Nephron (organoid): Measurements from ENCODE around the gene BHLHA9.
"Not testable (repeated sequence)": the region's sequence is repeated elsewhere in the genome, so short reads cannot be mapped to it uniquely, and the experiment has no call there.

ENCODE experiments used
- H3K27ac Mint-ChIP-seq, 3 experiments: 2 replicates each; pipeline ENCODE4 v1.8.0; 2020; ENCODE audit warnings: mixed read lengths in 3 of 3, mild to moderate bottlenecking in 2 of 3, moderate library complexity in 1 of 3
- H3K27me3 Mint-ChIP-seq: 2 replicates; pipeline ENCODE4 v1.8.0; 2021; ENCODE audit warnings: low read depth, mild to moderate bottlenecking, moderate library complexity, mixed read lengths
- H3K36me3 Mint-ChIP-seq: 2 replicates; pipeline ENCODE4 v1.8.0; 2020; ENCODE audit warnings: low read depth, mixed read lengths
- H3K4me1 Mint-ChIP-seq: 2 replicates; pipeline ENCODE4 v1.8.0; 2020; ENCODE audit warnings: mixed read lengths
- H3K4me3 Mint-ChIP-seq, 3 experiments: 2 replicates each; pipeline ENCODE4 v1.8.0; 2020; ENCODE audit warnings: mild to moderate bottlenecking in 3 of 3, mixed read lengths in 3 of 3, moderate library complexity in 2 of 3
- H3K9me3 Mint-ChIP-seq: 2 replicates; pipeline ENCODE4 v1.8.0; 2020; ENCODE audit warnings: mixed read lengths
- TF ChIP-seq, protein P1 (sequence below), 3 experiments: fragments of 200-600 bp; sonication (generic); IDR thresholded peaks; one replicate each; pipeline ENCODE4 v1.5.0; 2021; ENCODE audit warnings: antibody characterized with exemption in 3 of 3; ENCODE audit not compliant: unreplicated experiment in 3 of 3

BHLHA9 gene

GRCh38 chr17:1304962-1305563, 34.8 kb downstream of the BHLHA9 start:
- no peaks in the 10 kb centered on the region for H3K36me3 Mint-ChIP-seq
- H3K4me1 Mint-ChIP-seq, result peaks cover 3% of the 10 kb centered on the region
- TF ChIP-seq, protein P1, sequence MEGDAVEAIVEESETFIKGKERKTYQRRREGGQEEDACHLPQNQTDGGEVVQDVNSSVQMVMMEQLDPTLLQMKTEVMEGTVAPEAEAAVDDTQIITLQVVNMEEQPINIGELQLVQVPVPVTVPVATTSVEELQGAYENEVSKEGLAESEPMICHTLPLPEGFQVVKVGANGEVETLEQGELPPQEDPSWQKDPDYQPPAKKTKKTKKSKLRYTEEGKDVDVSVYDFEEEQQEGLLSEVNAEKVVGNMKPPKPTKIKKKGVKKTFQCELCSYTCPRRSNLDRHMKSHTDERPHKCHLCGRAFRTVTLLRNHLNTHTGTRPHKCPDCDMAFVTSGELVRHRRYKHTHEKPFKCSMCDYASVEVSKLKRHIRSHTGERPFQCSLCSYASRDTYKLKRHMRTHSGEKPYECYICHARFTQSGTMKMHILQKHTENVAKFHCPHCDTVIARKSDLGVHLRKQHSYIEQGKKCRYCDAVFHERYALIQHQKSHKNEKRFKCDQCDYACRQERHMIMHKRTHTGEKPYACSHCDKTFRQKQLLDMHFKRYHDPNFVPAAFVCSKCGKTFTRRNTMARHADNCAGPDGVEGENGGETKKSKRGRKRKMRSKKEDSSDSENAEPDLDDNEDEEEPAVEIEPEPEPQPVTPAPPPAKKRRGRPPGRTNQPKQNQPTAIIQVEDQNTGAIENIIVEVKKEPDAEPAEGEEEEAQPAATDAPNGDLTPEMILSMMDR (IDR thresholded peaks at IDR 0.05; ENCODE audit: unreplicated experiment in 3 of 3), result no peak
- no peak overlapping the region for H3K4me3 Mint-ChIP-seq
- peaks cover 39% of the 10 kb centered on the region for H3K27me3 Mint-ChIP-seq
- no peak overlapping the region for H3K27ac Mint-ChIP-seq
- H3K9me3 Mint-ChIP-seq, result peaks cover 3% of the 10 kb centered on the region

GRCh38 chr17:1307829-1308228, 37.6 kb downstream of the BHLHA9 start:
- not testable (repeated sequence) for H3K9me3 Mint-ChIP-seq, H3K4me1 Mint-ChIP-seq, H3K36me3 Mint-ChIP-seq, H3K4me3 Mint-ChIP-seq, H3K27ac Mint-ChIP-seq
- peaks cover 39% of the 10 kb centered on the region for H3K27me3 Mint-ChIP-seq

DNA sequence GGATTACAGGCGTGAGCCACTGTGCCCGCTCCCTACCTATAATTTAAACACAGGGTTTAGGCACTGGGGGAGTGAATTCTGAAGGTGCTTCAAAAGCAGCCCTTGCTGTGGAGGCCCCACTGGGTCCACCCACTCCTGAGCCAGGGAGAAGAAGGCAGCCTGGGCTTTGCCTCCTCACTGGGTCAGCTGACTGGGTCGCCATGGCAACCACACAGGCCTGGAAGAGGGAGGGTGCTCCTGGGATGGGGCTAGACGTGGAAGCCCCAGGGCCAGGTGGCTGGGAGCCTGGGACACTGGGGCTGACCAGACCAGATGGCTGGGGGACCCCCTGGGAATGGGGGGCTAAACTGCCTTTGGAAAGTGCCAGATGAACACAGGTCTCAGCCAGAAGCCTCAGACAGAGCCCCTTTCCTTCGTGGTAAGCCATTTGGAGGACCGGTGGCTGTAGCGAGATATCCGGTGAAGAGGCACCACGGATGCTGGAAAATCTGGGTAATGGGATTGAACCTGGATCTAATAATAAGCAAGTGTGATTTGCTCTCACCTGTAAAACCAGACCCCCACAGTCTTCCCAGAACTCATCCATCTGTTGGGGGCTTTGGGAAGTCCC, 42.1 kb downstream of the BHLHA9 start:
- no peak overlapping the region for H3K27ac Mint-ChIP-seq
- H3K27me3 Mint-ChIP-seq, result peaks cover 32% of the 10 kb centered on the region
- no peaks in the 10 kb centered on the region for H3K36me3 Mint-ChIP-seq
- H3K4me3 Mint-ChIP-seq, result no peak overlapping the region
- H3K9me3 Mint-ChIP-seq, result no peaks in the 10 kb centered on the region
- TF ChIP-seq, protein P1 (IDR thresholded peaks at IDR 0.05; ENCODE audit: unreplicated experiment in 3 of 3), result no peak
- no peaks in the 10 kb centered on the region for H3K4me1 Mint-ChIP-seq

- Mint-ChIP-seq H3K9me3 (no peaks in the 10 kb centered on the region), H3K4me3 (no peak overlapping the region), H3K27ac (no peak overlapping the region), H3K36me3 (no peaks in the 10 kb centered on the region), H3K4me1 (no peaks in the 10 kb centered on the region), H3K27me3 (peaks cover 26% of the 10 kb centered on the region)
- TF ChIP-seq, protein P1 (IDR thresholded peaks at IDR 0.05; ENCODE audit: unreplicated experiment in 3 of 3), result no peak
Observed at GRCh38 chr17:1313270-1314005, 43.2 kb downstream of the BHLHA9 start.

DNA sequence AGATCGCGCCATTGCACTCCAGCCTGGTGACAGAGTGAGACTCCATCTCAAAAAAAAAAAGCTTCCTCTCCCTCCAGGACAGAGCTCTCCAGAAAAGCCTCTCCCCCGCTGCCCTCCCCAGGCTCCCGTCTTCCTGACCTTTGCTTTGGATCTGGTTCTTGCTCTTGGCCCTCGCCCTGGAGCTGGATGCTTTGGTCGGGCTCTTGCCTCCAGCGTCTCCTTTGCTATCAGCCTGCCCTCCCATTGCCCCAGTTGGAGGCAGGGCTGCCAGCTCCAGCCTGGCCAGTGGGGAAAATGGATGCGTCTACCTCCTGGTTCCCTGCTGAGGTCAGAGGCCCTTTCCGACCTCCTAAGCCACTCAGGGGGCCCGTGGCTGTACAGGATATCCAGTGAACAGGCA, 45.2 kb downstream of the BHLHA9 start:
- no peaks in the 10 kb centered on the region for H3K4me1 Mint-ChIP-seq
- no peak overlapping the region for H3K4me3 Mint-ChIP-seq
- TF ChIP-seq, protein P1 (IDR thresholded peaks at IDR 0.05; ENCODE audit: unreplicated experiment in 3 of 3), result no peak
- no peaks in the 10 kb centered on the region for H3K36me3 Mint-ChIP-seq
- no peak overlapping the region for H3K27ac Mint-ChIP-seq
- peaks cover 33% of the 10 kb centered on the region for H3K27me3 Mint-ChIP-seq
- H3K9me3 Mint-ChIP-seq, result no peaks in the 10 kb centered on the region

GRCh38 chr17:1315891-1316403, 45.7 kb downstream of the BHLHA9 start:
- no peaks in the 10 kb centered on the region for H3K4me1 Mint-ChIP-seq
- peaks cover 33% of the 10 kb centered on the region for H3K27me3 Mint-ChIP-seq
- H3K4me3 Mint-ChIP-seq, result no peak overlapping the region
- H3K36me3 Mint-ChIP-seq, result no peaks in the 10 kb centered on the region
- no peaks in the 10 kb centered on the region for H3K9me3 Mint-ChIP-seq
- H3K27ac Mint-ChIP-seq, result no peak overlapping the region
- TF ChIP-seq, protein P1 (IDR thresholded peaks at IDR 0.05; ENCODE audit: unreplicated experiment in 3 of 3), result no peak
